NCI-H2196 (cell line): ENCODE results near the gene CXCL6.

Source experiments
- DNase-seq: peaks from one replicate; lab custom pipeline; 2025; ENCODE audit not compliant: unreplicated experiment; lab: John Stamatoyannopoulos, UW

CXCL6 gene

GRCh38 chr4:73836373-73837279 lies at the start of gene CXCL6:
Gene CXCL6, plus strand, starts transcription at chr4:73836678. Its CDS starts 73 bp downstream, at chr4:73836751.
- DNase-seq, result no peak

- DNase-seq, result no peak
Measured at GRCh38 chr4:73788411-73788810, 48.1 kb upstream of the CXCL6 start.

GRCh38 chr4:73798842-73799241 lies 37.6 kb upstream of the CXCL6 start:
- DNase-seq, result no peak

- DNase-seq, result no peak
Measured at GRCh38 chr4:73800206-73800605, 36.3 kb upstream of the CXCL6 start.

GRCh38 chr4:73801692-73802091 lies 34.8 kb upstream of the CXCL6 start:
- no peak for DNase-seq

GRCh38 chr4:73803213-73803612 lies 33.3 kb upstream of the CXCL6 start:
- no peak for DNase-seq

- no peak for DNase-seq
Measured at GRCh38 chr4:73810191-73810590, 26.3 kb upstream of the CXCL6 start.

- no peak for DNase-seq
Measured at GRCh38 chr4:73811841-73812240, 24.6 kb upstream of the CXCL6 start.

- no peak for DNase-seq
Measured at GRCh38 chr4:73814679-73815078, 21.8 kb upstream of the CXCL6 start.

- DNase-seq, result no peak
Measured at GRCh38 chr4:73815145-73815544, 21.3 kb upstream of the CXCL6 start.

GRCh38 chr4:73816814-73817213 lies 19.7 kb upstream of the CXCL6 start:
- no peak for DNase-seq

- no peak for DNase-seq
Measured at GRCh38 chr4:73817341-73817740, 19.1 kb upstream of the CXCL6 start.

GRCh38 chr4:73821325-73821724 lies 15.2 kb upstream of the CXCL6 start:
- DNase-seq, result no peak

GRCh38 chr4:73822389-73822788 lies 14.1 kb upstream of the CXCL6 start:
- no peak for DNase-seq

GRCh38 chr4:73822812-73823504 lies 13.5 kb upstream of the CXCL6 start:
- DNase-seq, result no peak

- no peak for DNase-seq
Measured at GRCh38 chr4:73823760-73824159, 12.7 kb upstream of the CXCL6 start.

GRCh38 chr4:73828956-73829355 lies 7.5 kb upstream of the CXCL6 start:
- DNase-seq, result no peak

GRCh38 chr4:73831569-73831968 lies 4.9 kb upstream of the CXCL6 start:
- no peak for DNase-seq

- DNase-seq, result no peak
Measured at GRCh38 chr4:73832651-73833237, 3.7 kb upstream of the CXCL6 start.

- DNase-seq, result no peak
Measured at GRCh38 chr4:73839071-73839470, 2.6 kb downstream of the CXCL6 start.

GRCh38 chr4:73839715-73840114 lies 3.2 kb downstream of the CXCL6 start:
- no peak for DNase-seq
